Activated B cell treated with CpG ODN at 0.5 μM for 24 hours (primary cell): ENCODE measurements around the gene PPP1R1A. TPM values are rescaled to one million over a fixed set of nuclear protein-coding genes. Genes with fewer than 3 reads are reported as not detected.

Experiments
- ATAC-seq: fragments of 200-7000 bp; cut with Tn5 transposase; one replicate; pipeline ENCODE4 v1.10.0; 2021; ENCODE audit warnings: low read depth, mild to moderate bottlenecking, moderate library complexity
- CTCF ChIA-PET: fragments of 350-600 bp; sonication (Branson Sonifier 250); formaldehyde crosslinking; loops from one replicate; lab custom pipeline; 2021; ENCODE audit warnings: antibody characterized with exemption; lab: Charles Lee
- POLR2A ChIA-PET: fragments of 350-600 bp; sonication (Branson Sonifier 250); formaldehyde crosslinking; loops from one replicate; lab custom pipeline; 2021; ENCODE audit warnings: antibody characterized with exemption; lab: Charles Lee
- DNase-seq: peaks from one replicate; pipeline ENCODE4 v3.0.0; 2022
- H3K27ac Mint-ChIP-seq: one replicate; pipeline ENCODE4 v1.8.0; 2020; ENCODE audit warnings: mixed read lengths
- H3K27me3 Mint-ChIP-seq: one replicate; pipeline ENCODE4 v1.8.0; 2021; ENCODE audit warnings: mixed read lengths
- H3K36me3 Mint-ChIP-seq: one replicate; pipeline ENCODE4 v1.8.0; 2021; ENCODE audit warnings: low read depth, mixed read lengths
- H3K4me1 Mint-ChIP-seq: one replicate; pipeline ENCODE4 v1.8.0; 2021; ENCODE audit warnings: mixed read lengths
- H3K4me3 Mint-ChIP-seq: one replicate; pipeline ENCODE4 v1.8.0; 2020; ENCODE audit warnings: mild to moderate bottlenecking, mixed read lengths
- H3K9me3 Mint-ChIP-seq: one replicate; pipeline ENCODE4 v1.8.0; 2020; ENCODE audit warnings: mixed read lengths
- CTCF ChIP-seq: fragments of 200-600 bp; IDR thresholded peaks from one replicate; pipeline ENCODE4 v1.8.0; 2022; ENCODE audit warnings: antibody characterized with exemption, mild to moderate bottlenecking
- intact Hi-C: fragments of 100-400 bp; cut with micrococcal nuclease; formaldehyde crosslinking; loops from one replicate; pipeline ENCODE4 v1.15.1; 2024
- total RNA-seq: library from RNA; stranded (reverse); gene quantifications from 2 replicates; pipeline ENCODE4 v1.2.3, GENCODE V29; 2022

The PPP1R1A gene
- total RNA-seq, 1 donor from 2014 or later, result not detected

- TF ChIP-seq CTCF, result peak; percentile 71
Measured at GRCh38 chr12:54603173-54603814, 14.8 kb upstream of the PPP1R1A start.

GRCh38 chr12:54602661-54603060 is 14.2 kb upstream of the PPP1R1A start:
- H3K27me3 Mint-ChIP-seq, result peaks cover 5% of the 10 kb centered on the region
- intact Hi-C loops, result loop anchor here (1.0 to 5.0 kb wide), 3 partner anchors 23 to 470 kb away; no protein-coding TSS in a partner anchor
- H3K36me3 Mint-ChIP-seq, result no peaks in the 10 kb centered on the region
- peaks cover 2% of the 10 kb centered on the region for H3K4me1 Mint-ChIP-seq
- no peak overlapping the region for H3K27ac Mint-ChIP-seq
- no peaks in the 10 kb centered on the region for H3K9me3 Mint-ChIP-seq
- DNase-seq (no peak), ATAC-seq (no peak)
- ChIA-PET CTCF (interaction anchor here (1.6 kb wide), 1 partner anchor 10 kb away, joined by 6 read pairs; no protein-coding TSS in a partner anchor), POLR2A (interaction anchor here (0.7 kb wide), 1 partner anchor 25 kb away, joined by 3 read pairs; no protein-coding TSS in a partner anchor)
- H3K4me3 Mint-ChIP-seq, result no peak overlapping the region
- no peak for TF ChIP-seq CTCF

More at GRCh38 chr12:54603173-54603814, 14.8 kb upstream of the PPP1R1A start:
- peak; percentile 85 for ATAC-seq
- ChIA-PET CTCF (interaction anchor here (0.8 kb wide), 1 partner anchor 23 kb away, joined by 4 read pairs; no protein-coding TSS in a partner anchor), POLR2A (interaction anchor here (0.7 kb wide), 1 partner anchor 26 kb away, joined by 3 read pairs; no protein-coding TSS in a partner anchor)
- no peaks in the 10 kb centered on the region for H3K36me3 Mint-ChIP-seq
- no peak overlapping the region for H3K4me3 Mint-ChIP-seq
- DNase-seq, result no peak
- H3K4me1 Mint-ChIP-seq, result peaks cover 2% of the 10 kb centered on the region
- no peak overlapping the region for H3K27ac Mint-ChIP-seq
- intact Hi-C loops, result loop anchor here (1.0 to 5.0 kb wide), 3 partner anchors 24 to 469 kb away; no protein-coding TSS in a partner anchor
- H3K9me3 Mint-ChIP-seq, result no peaks in the 10 kb centered on the region
- H3K27me3 Mint-ChIP-seq, result peaks cover 7% of the 10 kb centered on the region

GRCh38 chr12:54601841-54602240 is 13.4 kb upstream of the PPP1R1A start:
- Mint-ChIP-seq H3K27ac (no peak overlapping the region), H3K9me3 (no peaks in the 10 kb centered on the region), H3K27me3 (peaks cover 3% of the 10 kb centered on the region), H3K4me3 (no peak overlapping the region), H3K4me1 (peaks cover 2% of the 10 kb centered on the region), H3K36me3 (no peaks in the 10 kb centered on the region)
- intact Hi-C loops, result loop anchor here (5.0 kb wide), 2 partner anchors 355 to 470 kb away; no protein-coding TSS in a partner anchor
- ChIA-PET CTCF (interaction anchor here (0.8 to 1.6 kb wide), 4 partner anchors 8 to 39 kb away, joined by 3 to 6 read pairs (median 4); no protein-coding TSS in a partner anchor), POLR2A (no interaction called here)
- no peak for ATAC-seq
- DNase-seq, result no peak
- no peak for TF ChIP-seq CTCF

- no peak for DNase-seq
- ChIA-PET POLR2A (no interaction called here), CTCF (interaction anchor here (0.8 to 2.3 kb wide), 2 partner anchors 19 to 32 kb away, joined by 3 to 9 read pairs; no protein-coding TSS in a partner anchor)
- Mint-ChIP-seq H3K27me3 (peaks cover 15% of the 10 kb centered on the region), H3K4me1 (peaks cover 2% of the 10 kb centered on the region), H3K4me3 (no peak overlapping the region), H3K27ac (no peak overlapping the region), H3K36me3 (no peaks in the 10 kb centered on the region), H3K9me3 (no peaks in the 10 kb centered on the region)
- intact Hi-C loops, result no loop called here
- TF ChIP-seq CTCF, result no peak
- no peak for ATAC-seq
Measured at GRCh38 chr12:54598970-54599369, 10.5 kb upstream of the PPP1R1A start.

- ChIA-PET CTCF (interaction anchor here (1.1 to 3.5 kb wide), 5 partner anchors 9 to 397 kb away, joined by 3 to 16 read pairs (median 4); no protein-coding TSS in a partner anchor), POLR2A (no interaction called here)
- H3K27ac Mint-ChIP-seq, result no peak overlapping the region
- intact Hi-C loops, result no loop called here
- DNase-seq, result no peak
- no peaks in the 10 kb centered on the region for H3K4me1 Mint-ChIP-seq
- TF ChIP-seq CTCF, result no peak
- peaks cover 24% of the 10 kb centered on the region for H3K27me3 Mint-ChIP-seq
- no peaks in the 10 kb centered on the region for H3K36me3 Mint-ChIP-seq
- no peak overlapping the region for H3K4me3 Mint-ChIP-seq
- ATAC-seq, result no peak
- no peaks in the 10 kb centered on the region for H3K9me3 Mint-ChIP-seq
Measured at GRCh38 chr12:54596526-54596946, 8.1 kb upstream of the PPP1R1A start.
